Measurements from ENCODE around the gene FLYWCH2.

FLYWCH2 gene

GRCh38 chr16:2946649-2947048 lies 63.6 kb downstream of the FLYWCH2 start:
- no peak for TF ChIP-seq CTCF (conservative IDR thresholded peaks at IDR 0.05; ENCODE audit: low read depth, low read length)
- DNase-seq (ENCODE audit: low read depth) = no peak
- H3K4me3 ChIP-seq (ENCODE audit: low read depth, low read length) = no peak overlapping the region
